Kidney epithelial cell (primary cell): ENCODE measurements around the gene TP53INP2. TPM values are rescaled to one million over a fixed set of nuclear protein-coding genes. Genes with fewer than 3 reads are reported as not detected.

ENCODE experiments used
- DNase-seq: peaks from one replicate; pipeline ENCODE4 v3.0.0-alpha.2; 2010; ENCODE audit warnings: low read depth
- H3K27me3 ChIP-seq: 2 replicates; pipeline ENCODE4 v1.6.0; 2011; ENCODE audit warnings: low read length; ENCODE audit not compliant: control insufficient read depth, insufficient read depth
- H3K36me3 ChIP-seq: 2 replicates; pipeline ENCODE4 v1.5.1; 2011; ENCODE audit warnings: low read length; ENCODE audit not compliant: control insufficient read depth, insufficient read depth
- H3K4me3 ChIP-seq: 2 replicates; pipeline ENCODE4 v1.5.1; 2011; ENCODE audit warnings: low read depth, mild to moderate bottlenecking, control low read depth, low read length
- total RNA-seq: library from RNA; depleted of rRNA; stranded (reverse); fragments of >200 nt; gene quantifications from 2 replicates; pipeline ENCODE4 v1.2.3, GENCODE V29; 2015
- TF ChIP-seq, protein P1 (sequence below): IDR thresholded peaks from 2 replicates; pipeline ENCODE4 v1.5.1; 2011; ENCODE audit warnings: mild to moderate bottlenecking, moderate library complexity, low read length, control low read depth, inconsistent platforms; ENCODE audit not compliant: insufficient read depth, poor library complexity, severe bottlenecking

TP53INP2 gene
- total RNA-seq, 1 donor from 2014 or later = 15.0 TPM

GRCh38 chr20:34703424-34704176 is 544 bp upstream of the TP53INP2 start:
- Histone ChIP-seq H3K4me3 (peak overlapping the region; percentile 91), H3K36me3 (no peaks in the 10 kb centered on the region), H3K27me3 (no peaks in the 10 kb centered on the region)
- DNase-seq = no peak
- TF ChIP-seq, protein P1, sequence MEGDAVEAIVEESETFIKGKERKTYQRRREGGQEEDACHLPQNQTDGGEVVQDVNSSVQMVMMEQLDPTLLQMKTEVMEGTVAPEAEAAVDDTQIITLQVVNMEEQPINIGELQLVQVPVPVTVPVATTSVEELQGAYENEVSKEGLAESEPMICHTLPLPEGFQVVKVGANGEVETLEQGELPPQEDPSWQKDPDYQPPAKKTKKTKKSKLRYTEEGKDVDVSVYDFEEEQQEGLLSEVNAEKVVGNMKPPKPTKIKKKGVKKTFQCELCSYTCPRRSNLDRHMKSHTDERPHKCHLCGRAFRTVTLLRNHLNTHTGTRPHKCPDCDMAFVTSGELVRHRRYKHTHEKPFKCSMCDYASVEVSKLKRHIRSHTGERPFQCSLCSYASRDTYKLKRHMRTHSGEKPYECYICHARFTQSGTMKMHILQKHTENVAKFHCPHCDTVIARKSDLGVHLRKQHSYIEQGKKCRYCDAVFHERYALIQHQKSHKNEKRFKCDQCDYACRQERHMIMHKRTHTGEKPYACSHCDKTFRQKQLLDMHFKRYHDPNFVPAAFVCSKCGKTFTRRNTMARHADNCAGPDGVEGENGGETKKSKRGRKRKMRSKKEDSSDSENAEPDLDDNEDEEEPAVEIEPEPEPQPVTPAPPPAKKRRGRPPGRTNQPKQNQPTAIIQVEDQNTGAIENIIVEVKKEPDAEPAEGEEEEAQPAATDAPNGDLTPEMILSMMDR = no peak

GRCh38 chr20:34705008-34705396 is 858 bp downstream of the TP53INP2 start:
- no peaks in the 10 kb centered on the region for H3K36me3 ChIP-seq
- H3K27me3 ChIP-seq = no peaks in the 10 kb centered on the region
- no peak for DNase-seq
- TF ChIP-seq, protein P1 = no peak
- H3K4me3 ChIP-seq = peak overlapping the region; percentile 91

- no peak overlapping the region for H3K4me3 ChIP-seq
- H3K36me3 ChIP-seq = no peaks in the 10 kb centered on the region
- no peak for DNase-seq
- TF ChIP-seq, protein P1 = no peak
- peaks cover 3% of the 10 kb centered on the region for H3K27me3 ChIP-seq
Measured at GRCh38 chr20:34705397-34706301, 1.5 kb downstream of the TP53INP2 start.

- no peak for DNase-seq
- peaks cover 5% of the 10 kb centered on the region for H3K27me3 ChIP-seq
- H3K36me3 ChIP-seq = no peaks in the 10 kb centered on the region
- H3K4me3 ChIP-seq = no peak overlapping the region
- TF ChIP-seq, protein P1 = no peak
Measured at GRCh38 chr20:34706302-34706875, 2.2 kb downstream of the TP53INP2 start.

DNA sequence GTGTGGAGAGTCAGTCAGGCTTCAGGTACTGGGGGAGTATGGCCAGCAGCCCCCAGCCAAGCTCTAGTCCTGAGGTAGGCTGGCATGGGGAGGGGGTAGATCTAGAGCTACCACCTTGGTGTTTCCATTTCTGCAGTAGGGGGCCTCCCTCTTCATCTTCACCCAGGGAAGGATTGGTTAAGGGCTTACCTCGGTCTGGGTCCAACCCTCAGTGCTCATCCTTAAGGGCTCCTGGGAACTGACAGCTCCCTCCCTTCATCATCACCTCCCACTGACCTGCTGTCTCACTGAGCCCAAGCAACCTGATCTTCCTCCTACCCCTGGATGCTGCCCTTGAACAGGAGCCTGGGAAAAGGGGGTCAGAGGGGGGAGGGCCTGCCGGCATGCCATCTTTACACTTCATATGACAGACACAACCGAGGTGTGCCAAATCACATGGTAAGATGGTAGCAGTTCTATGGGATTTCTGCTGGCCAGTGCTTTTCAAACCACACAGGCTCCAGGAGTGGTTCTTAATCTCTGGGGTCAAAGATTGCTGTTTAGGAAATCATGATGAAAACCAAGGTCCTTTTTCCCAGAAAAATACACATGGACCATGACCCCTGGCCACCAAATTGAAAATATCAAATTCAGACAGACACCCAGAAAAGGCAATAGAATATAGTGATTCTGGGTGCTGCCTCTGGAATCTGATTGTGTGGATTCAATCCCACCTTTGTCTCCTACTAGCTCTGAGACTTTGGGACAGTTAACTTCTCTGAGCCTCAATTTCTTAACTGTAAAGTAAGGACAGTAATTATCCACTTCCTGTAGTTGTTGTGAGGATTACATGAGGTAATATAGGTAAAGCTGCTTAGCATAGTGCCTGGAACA is 3.0 kb downstream of the TP53INP2 start:
- no peak overlapping the region for H3K4me3 ChIP-seq
- no peaks in the 10 kb centered on the region for H3K36me3 ChIP-seq
- H3K27me3 ChIP-seq = peaks cover 5% of the 10 kb centered on the region
- TF ChIP-seq, protein P1 = no peak
- DNase-seq = no peak
